Astrocyte (in vitro differentiated cells and primary cell): ENCODE results near the gene GNAO1. TPM values are rescaled to one million over a fixed set of nuclear protein-coding genes. Genes with fewer than 3 reads are reported as not detected.

Source experiments
- DNase-seq: peaks from one replicate; pipeline ENCODE4 v3.0.0-alpha.2; 2010; ENCODE audit warnings: low read depth
- FAIRE-seq: peaks from 2 replicates; lab custom pipeline; 2011; peaks lifted over from hg19 to GRCh38; lab: Jason Lieb, UNC
- H2AFZ ChIP-seq: 2 replicates; pipeline ENCODE4 v1.6.0; 2012; ENCODE audit warnings: low read depth, low read length, inconsistent platforms
- H3K27ac ChIP-seq: 2 replicates; pipeline ENCODE4 v1.5.1; 2011; ENCODE audit warnings: low read depth, low read length, inconsistent platforms
- H3K27me3 ChIP-seq: 2 replicates; pipeline ENCODE4 v1.6.0; 2011; ENCODE audit warnings: low read length, inconsistent platforms; ENCODE audit not compliant: insufficient read depth
- H3K36me3 ChIP-seq: 2 replicates; pipeline ENCODE4 v1.5.1; 2011; ENCODE audit warnings: low read length, inconsistent platforms; ENCODE audit not compliant: insufficient read depth
- H3K4me1 ChIP-seq: 2 replicates; pipeline ENCODE4 v1.5.1; 2011; ENCODE audit warnings: low read length, inconsistent platforms; ENCODE audit not compliant: insufficient read depth
- H3K4me2 ChIP-seq: 2 replicates; pipeline ENCODE4 v1.6.0; 2012; ENCODE audit warnings: low read length, inconsistent platforms
- H3K4me3 ChIP-seq: 2 replicates; pipeline ENCODE4 v1.5.1; 2011; ENCODE audit warnings: low read depth, mild to moderate bottlenecking, low read length, inconsistent platforms; ENCODE audit not compliant: insufficient read depth
- H3K79me2 ChIP-seq: 2 replicates; pipeline ENCODE4 v1.6.0; 2012; ENCODE audit warnings: mild to moderate bottlenecking, low read length, inconsistent platforms; ENCODE audit not compliant: insufficient read depth
- H3K9ac ChIP-seq: 2 replicates; pipeline ENCODE4 v1.6.0; 2012; ENCODE audit warnings: mild to moderate bottlenecking, low read length, inconsistent platforms
- H3K9me3 ChIP-seq: 2 replicates; pipeline ENCODE4 v1.5.1; 2012; ENCODE audit warnings: low read depth, mild to moderate bottlenecking, low read length, inconsistent platforms; ENCODE audit not compliant: insufficient read depth
- H4K20me1 ChIP-seq: 2 replicates; pipeline ENCODE4 v1.6.0; 2012; ENCODE audit warnings: low read length, inconsistent platforms; ENCODE audit not compliant: insufficient read depth
- H3K27ac Mint-ChIP-seq: one replicate; pipeline ENCODE4 v1.8.0; 2021; ENCODE audit warnings: mild to moderate bottlenecking, mixed read lengths; ENCODE audit not compliant: unreplicated experiment
- H3K27me3 Mint-ChIP-seq: one replicate; pipeline ENCODE4 v1.8.0; 2021; ENCODE audit warnings: low read depth, mixed read lengths; ENCODE audit not compliant: unreplicated experiment
- H3K36me3 Mint-ChIP-seq: one replicate; pipeline ENCODE4 v1.8.0; 2021; ENCODE audit warnings: low read depth, mixed read lengths; ENCODE audit not compliant: unreplicated experiment
- H3K4me1 Mint-ChIP-seq: one replicate; pipeline ENCODE4 v1.8.0; 2021; ENCODE audit warnings: low read depth, mixed read lengths; ENCODE audit not compliant: unreplicated experiment
- H3K4me3 Mint-ChIP-seq: one replicate; pipeline ENCODE4 v1.8.0; 2021; ENCODE audit warnings: mild to moderate bottlenecking, moderate library complexity, mixed read lengths; ENCODE audit not compliant: unreplicated experiment
- H3K9me3 Mint-ChIP-seq: one replicate; pipeline ENCODE4 v1.8.0; 2021; ENCODE audit warnings: mild to moderate bottlenecking, mixed read lengths; ENCODE audit not compliant: unreplicated experiment
- EZH2 ChIP-seq: IDR thresholded peaks from 2 replicates; pipeline ENCODE4 v1.6.1; 2012; ENCODE audit warnings: mild to moderate bottlenecking, low read length, inconsistent platforms; ENCODE audit not compliant: insufficient read depth
- total RNA-seq: library from RNA; stranded (reverse); gene quantifications from 2 replicates; pipeline ENCODE4 v1.2.1, GENCODE V29; 2021
- TF ChIP-seq, protein P1 (sequence below): IDR thresholded peaks from 2 replicates; pipeline ENCODE4 v1.5.1; 2011; ENCODE audit warnings: low read depth, mild to moderate bottlenecking, inconsistent platforms, low read length, moderate library complexity; ENCODE audit not compliant: insufficient read depth

Gene GNAO1
- total RNA-seq, 1 donor from 2014 or later, result 1.7 TPM

- Mint-ChIP-seq H3K9me3 (no peaks in the 10 kb centered on the region), H3K36me3 (no peaks in the 10 kb centered on the region), H3K4me3 (no peak overlapping the region), H3K27ac (no peak overlapping the region), H3K27me3 (peaks cover 14% of the 10 kb centered on the region), H3K4me1 (no peaks in the 10 kb centered on the region)
- TF ChIP-seq, protein P1, sequence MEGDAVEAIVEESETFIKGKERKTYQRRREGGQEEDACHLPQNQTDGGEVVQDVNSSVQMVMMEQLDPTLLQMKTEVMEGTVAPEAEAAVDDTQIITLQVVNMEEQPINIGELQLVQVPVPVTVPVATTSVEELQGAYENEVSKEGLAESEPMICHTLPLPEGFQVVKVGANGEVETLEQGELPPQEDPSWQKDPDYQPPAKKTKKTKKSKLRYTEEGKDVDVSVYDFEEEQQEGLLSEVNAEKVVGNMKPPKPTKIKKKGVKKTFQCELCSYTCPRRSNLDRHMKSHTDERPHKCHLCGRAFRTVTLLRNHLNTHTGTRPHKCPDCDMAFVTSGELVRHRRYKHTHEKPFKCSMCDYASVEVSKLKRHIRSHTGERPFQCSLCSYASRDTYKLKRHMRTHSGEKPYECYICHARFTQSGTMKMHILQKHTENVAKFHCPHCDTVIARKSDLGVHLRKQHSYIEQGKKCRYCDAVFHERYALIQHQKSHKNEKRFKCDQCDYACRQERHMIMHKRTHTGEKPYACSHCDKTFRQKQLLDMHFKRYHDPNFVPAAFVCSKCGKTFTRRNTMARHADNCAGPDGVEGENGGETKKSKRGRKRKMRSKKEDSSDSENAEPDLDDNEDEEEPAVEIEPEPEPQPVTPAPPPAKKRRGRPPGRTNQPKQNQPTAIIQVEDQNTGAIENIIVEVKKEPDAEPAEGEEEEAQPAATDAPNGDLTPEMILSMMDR, result no peak
- TF ChIP-seq EZH2, result no peak
- Histone ChIP-seq H3K79me2 (no peaks in the 10 kb centered on the region), H3K4me3 (no peak overlapping the region), H3K4me2 (no peak overlapping the region), H2AFZ (no peak overlapping the region), H3K36me3 (no peaks in the 10 kb centered on the region), H4K20me1 (no peaks in the 10 kb centered on the region), H3K4me1 (no peaks in the 10 kb centered on the region), H3K27ac (no peak overlapping the region), H3K9me3 (no peaks in the 10 kb centered on the region), H3K27me3 (no peaks in the 10 kb centered on the region), H3K9ac (no peak overlapping the region)
- no peak for DNase-seq
- no peak for FAIRE-seq
These were observed 147.5 kb downstream of the GNAO1 start for GRCh38 chr16:56338566-56339318.

DNA sequence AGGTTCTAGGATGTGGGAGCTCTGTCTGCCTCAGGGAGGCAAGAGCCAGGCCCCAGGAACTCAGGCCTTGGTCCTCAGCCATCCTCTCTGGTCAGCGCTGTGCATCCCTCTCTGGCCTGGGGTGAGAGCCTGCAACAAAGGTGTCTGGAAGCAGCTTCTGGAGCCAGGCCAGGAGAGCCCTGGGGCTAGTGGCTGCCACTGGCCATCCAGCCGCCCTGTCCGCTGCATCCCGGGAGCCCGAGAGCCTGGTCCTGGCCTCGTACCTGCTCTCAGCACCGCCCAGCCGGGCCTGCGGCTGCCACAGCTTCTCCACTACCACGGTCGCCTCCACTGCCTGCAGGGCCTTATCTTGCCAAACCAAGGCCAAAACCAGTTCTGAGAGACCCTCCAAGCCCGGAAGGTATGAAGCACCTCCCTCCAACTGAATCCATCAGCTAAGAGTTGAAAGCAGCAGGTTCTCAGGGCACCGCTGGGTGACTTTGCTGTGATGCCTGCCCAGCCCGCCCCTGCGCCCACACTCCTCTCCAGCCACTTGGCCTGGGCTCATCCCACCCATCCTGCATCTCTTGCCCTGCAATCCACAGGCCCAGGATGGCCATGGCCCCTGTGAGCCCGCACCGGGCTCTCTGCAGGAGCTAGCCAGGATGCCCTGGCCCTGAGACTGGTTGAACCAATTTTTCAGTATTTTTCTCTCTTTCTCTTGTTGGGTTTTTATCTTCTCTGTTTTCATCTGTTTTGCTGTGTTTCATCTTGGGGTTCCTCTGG lies 148.3 kb downstream of the GNAO1 start:
- Mint-ChIP-seq H3K4me3 (no peak overlapping the region), H3K36me3 (no peaks in the 10 kb centered on the region), H3K27ac (no peak overlapping the region), H3K9me3 (no peaks in the 10 kb centered on the region), H3K27me3 (peaks cover 14% of the 10 kb centered on the region), H3K4me1 (no peaks in the 10 kb centered on the region)
- DNase-seq, result no peak
- no peak overlapping the region for H3K4me3 ChIP-seq
- no peaks in the 10 kb centered on the region for H3K4me1 ChIP-seq
- H3K9ac ChIP-seq, result no peak overlapping the region
- H3K36me3 ChIP-seq, result no peaks in the 10 kb centered on the region
- H3K9me3 ChIP-seq, result no peaks in the 10 kb centered on the region
- H2AFZ ChIP-seq, result no peak overlapping the region
- TF ChIP-seq, protein P1, result no peak
- TF ChIP-seq EZH2, result no peak
- no peaks in the 10 kb centered on the region for H4K20me1 ChIP-seq
- FAIRE-seq, result no peak
- H3K4me2 ChIP-seq, result no peak overlapping the region
- H3K79me2 ChIP-seq, result no peaks in the 10 kb centered on the region
- H3K27ac ChIP-seq, result no peak overlapping the region
- H3K27me3 ChIP-seq, result no peaks in the 10 kb centered on the region

- no peaks in the 10 kb centered on the region for H3K9me3 ChIP-seq
- no peaks in the 10 kb centered on the region for H3K36me3 Mint-ChIP-seq
- no peaks in the 10 kb centered on the region for H4K20me1 ChIP-seq
- FAIRE-seq (no peak), DNase-seq (no peak)
- no peaks in the 10 kb centered on the region for H3K79me2 ChIP-seq
- no peaks in the 10 kb centered on the region for H3K36me3 ChIP-seq
- H3K4me2 ChIP-seq, result no peak overlapping the region
- no peak for TF ChIP-seq EZH2
- TF ChIP-seq, protein P1, result no peak
- no peaks in the 10 kb centered on the region for H3K4me1 ChIP-seq
- H3K9me3 Mint-ChIP-seq, result no peaks in the 10 kb centered on the region
- H2AFZ ChIP-seq, result no peak overlapping the region
- H3K9ac ChIP-seq, result no peak overlapping the region
- no peaks in the 10 kb centered on the region for H3K4me1 Mint-ChIP-seq
- H3K4me3 ChIP-seq, result no peak overlapping the region
- no peak overlapping the region for H3K27ac ChIP-seq
- no peak overlapping the region for H3K27ac Mint-ChIP-seq
- no peak overlapping the region for H3K4me3 Mint-ChIP-seq
- H3K27me3 ChIP-seq, result no peaks in the 10 kb centered on the region
- H3K27me3 Mint-ChIP-seq, result peaks cover 14% of the 10 kb centered on the region
These were observed 149.1 kb downstream of the GNAO1 start for GRCh38 chr16:56340416-56340815.
